RCC 7860 (cell line): ENCODE measurements around the gene EML6.
A peak's percentile ranks its signal among the peaks of the same experiment; 100 is the strongest.
"Not testable (repeated sequence)": the region's sequence is repeated elsewhere in the genome, so short reads cannot be mapped to it uniquely, and the experiment has no call there.

ENCODE experiments used
- DNase-seq: peaks from one replicate; pipeline ENCODE4 v3.0.0-alpha.2; 2015; ENCODE audit warnings: low spot score
- FAIRE-seq: peaks from 2 replicates; lab custom pipeline; 2012; peaks lifted over from hg19 to GRCh38; lab: Jason Lieb, UNC

EML6 gene

GRCh38 chr2:54723131-54723995 is at the start of gene EML6:
TSS of gene EML6 (plus strand) at chr2:54723662. CDS start at chr2:54725062, 1,400 bp downstream.
- DNase-seq (peak; percentile 97), FAIRE-seq (peak; percentile 90)

- FAIRE-seq: no peak
- no peak for DNase-seq
Observed at GRCh38 chr2:54675281-54675680, 48.2 kb upstream of the EML6 start.

DNA sequence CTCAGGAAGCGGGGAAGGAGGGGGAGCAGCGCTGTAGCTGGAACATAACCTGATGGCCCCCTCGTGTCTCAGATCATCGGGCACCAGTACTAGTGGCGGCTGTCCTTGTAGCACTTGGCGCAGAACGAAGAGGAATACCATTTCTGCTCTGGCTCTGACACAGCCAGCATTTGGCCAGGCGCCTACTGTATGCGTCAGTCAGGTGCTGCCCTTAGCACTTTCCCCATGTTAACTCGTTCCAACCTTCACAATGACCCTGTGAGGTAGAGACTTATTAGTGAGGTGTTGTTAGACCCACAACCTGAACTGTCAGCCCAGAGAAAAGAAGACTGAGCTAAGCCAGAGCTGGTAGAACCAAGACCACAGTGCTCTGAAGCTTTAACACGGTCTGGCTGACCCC is 47.7 kb upstream of the EML6 start:
- FAIRE-seq: no peak

GRCh38 chr2:54676656-54677055 is 46.8 kb upstream of the EML6 start:
- DNase-seq (no peak), FAIRE-seq (no peak)

More for the DNA sequence above, 47.7 kb upstream of the EML6 start:
- no peak for DNase-seq

GRCh38 chr2:54677476-54678265 is 45.8 kb upstream of the EML6 start:
- no peak for FAIRE-seq
- no peak for DNase-seq

DNA sequence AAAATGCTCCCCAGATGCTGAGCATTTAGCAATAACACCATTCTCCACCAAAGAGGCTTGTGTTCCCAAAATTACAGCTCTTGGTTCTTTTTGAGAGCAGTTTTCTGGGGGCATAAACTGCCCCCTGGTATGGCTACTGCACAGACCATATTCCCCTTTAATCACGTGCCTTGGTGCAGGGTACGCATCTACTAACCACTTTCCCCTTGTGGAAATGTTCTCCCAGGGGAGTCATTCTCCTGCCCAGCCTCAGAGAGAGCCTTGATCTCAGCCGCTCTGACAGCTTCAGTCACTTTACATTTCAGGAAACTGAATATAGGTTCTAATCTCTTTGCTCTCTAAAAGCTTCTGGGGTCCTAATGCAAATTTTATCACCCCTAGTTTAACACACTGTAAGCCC is 44.7 kb upstream of the EML6 start:
- FAIRE-seq: no peak
- DNase-seq: no peak

DNA sequence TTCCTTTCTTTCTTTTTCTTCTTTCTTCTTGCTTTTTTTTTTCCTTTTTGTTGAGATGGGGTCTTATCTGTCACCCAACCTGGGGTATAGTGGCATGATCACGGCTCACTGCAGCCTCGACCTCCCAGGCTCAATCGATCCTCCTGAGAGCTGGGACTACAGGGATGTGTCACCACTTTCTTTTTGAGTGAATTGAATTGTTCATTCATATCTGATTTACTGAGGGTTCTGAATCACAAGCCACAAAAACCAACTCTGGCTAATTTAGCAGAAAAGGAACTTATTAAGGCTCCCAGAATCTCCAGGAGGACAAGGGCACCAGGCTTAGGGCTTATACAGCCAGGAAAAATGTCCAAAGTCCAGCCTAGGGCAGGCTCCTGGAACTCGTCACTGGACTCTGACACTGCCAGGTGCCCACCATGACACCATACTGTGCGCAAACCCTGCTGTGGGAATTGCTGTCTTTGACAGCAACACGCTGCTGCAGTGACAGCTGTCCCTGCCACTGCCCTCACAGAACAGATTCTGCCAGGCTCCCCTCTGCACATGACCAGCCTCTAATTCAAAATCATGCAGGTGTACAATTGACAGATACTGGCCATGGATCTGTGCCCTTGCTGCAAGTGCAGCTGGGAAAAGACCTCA is 42.9 kb upstream of the EML6 start:
- peak; percentile 60 for DNase-seq
- FAIRE-seq: peak; percentile 82

DNA sequence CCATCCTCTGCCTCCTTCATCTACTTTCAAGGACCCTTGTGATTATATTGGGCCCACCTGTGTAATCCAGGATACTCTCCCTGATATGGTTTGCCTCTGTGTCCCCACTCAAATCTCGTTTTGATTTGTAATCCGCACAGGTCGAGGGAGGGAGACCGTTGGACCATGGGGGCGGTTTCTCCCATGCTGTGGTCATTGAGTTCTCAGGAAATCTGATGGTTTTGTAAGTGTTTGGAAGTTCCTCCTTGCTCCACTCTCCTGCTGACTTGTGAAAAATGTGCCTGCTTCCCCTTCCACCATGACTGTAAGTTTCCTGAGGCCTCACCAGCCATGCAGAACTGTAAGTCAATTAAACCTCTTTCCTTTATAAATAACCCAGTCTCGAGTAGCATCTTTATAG is 42.0 kb upstream of the EML6 start:
- FAIRE-seq: no peak
- no peak for DNase-seq

DNA sequence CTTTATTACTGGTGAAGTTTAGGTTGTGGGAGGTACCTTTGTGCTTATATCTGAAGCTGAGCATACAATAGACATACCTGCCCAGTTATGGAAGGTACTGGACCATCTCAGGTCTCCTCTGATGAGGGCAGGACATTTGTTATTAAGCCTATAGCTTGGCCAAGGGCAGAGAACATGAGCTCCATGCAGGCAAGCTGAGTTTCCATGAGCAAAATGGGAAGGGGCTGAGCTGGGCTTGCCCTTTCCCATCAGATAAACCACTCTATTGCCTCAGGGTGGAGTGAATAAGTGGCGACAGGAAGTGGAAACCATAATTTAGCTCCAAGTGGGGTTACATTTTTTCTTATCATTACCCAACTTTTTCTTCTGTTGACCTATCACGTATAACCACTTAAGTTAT is 39.9 kb upstream of the EML6 start:
- DNase-seq: no peak
- no peak for FAIRE-seq

DNA sequence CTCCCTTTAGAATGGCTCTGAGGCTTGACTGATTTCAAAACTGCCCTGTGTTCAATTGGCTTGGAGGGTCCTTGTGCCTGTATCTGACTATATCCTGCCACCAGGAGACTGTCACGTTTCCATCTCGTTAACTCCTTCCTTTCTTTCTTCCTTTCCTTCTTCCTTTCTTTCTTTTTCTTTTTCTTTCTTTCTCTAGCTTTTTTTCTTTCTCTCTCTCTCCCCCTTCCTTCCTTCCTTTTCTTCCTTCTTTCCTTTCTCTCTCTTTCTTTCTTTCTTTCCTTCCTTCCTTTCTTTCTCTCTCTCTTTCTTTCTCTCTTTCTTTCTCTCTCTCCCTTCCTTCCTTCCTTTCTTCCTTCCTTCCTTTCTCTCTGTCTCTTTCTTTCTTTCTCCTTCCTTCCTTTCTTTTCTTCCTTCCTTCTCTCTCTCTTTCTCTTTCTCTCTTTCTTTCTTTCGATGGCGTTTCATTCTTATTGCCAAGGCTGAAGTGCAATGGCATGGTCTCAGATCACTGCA is 38.1 kb upstream of the EML6 start:
- FAIRE-seq: no peak
- DNase-seq: no peak

GRCh38 chr2:54687595-54688152 is 35.8 kb upstream of the EML6 start:
- DNase-seq (no peak), FAIRE-seq (no peak)

GRCh38 chr2:54691445-54692135 is 31.9 kb upstream of the EML6 start:
- FAIRE-seq (peak; percentile 80), DNase-seq (peak; percentile 65)

GRCh38 chr2:54692556-54692955 is 30.9 kb upstream of the EML6 start:
- DNase-seq: no peak
- FAIRE-seq: no peak

DNA sequence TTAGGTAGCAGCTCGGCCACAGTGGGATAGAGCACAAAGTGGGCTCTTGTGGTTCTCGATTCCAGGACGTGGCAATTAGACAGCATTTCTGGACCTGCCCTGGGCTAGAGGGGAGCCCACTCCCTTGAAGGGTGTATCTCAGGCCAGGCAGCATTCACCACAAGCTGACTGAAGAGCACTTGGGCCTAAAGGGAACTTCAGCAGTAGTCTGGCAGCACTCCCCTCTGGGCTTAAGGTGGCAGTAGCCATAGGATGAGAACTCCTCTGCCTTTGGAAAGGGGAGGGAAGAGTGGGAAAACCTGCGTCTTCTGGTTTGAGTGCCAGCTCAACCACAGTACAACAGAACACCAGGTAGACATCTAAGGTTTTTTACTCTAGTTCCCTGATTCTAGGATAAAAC is 28.1 kb upstream of the EML6 start:
- FAIRE-seq (no peak), DNase-seq (no peak)

- FAIRE-seq (no peak), DNase-seq (no peak)
Observed at GRCh38 chr2:54697934-54698333, 25.5 kb upstream of the EML6 start.

- not testable (repeated sequence) for FAIRE-seq, DNase-seq
Observed at GRCh38 chr2:54698926-54699325, 24.5 kb upstream of the EML6 start.

DNA sequence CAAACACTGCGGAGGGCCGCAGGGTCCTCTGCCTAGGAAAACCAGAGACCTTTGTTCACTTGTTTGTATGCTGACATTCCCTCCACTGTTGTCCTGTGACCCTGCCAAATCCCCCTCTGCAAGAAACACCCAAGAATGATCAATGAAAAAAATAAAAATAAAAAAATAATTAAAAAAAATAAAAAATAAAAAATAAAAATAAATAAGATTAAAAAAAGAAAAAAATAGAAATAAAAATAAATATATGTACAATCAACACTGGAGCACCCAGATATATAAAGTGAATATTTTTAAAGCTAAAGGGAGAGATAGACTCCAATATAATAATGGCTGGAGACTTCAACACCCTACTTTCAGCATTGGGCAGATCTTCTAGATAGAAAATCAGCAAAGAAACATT is 23.8 kb upstream of the EML6 start:
- DNase-seq: no peak
- FAIRE-seq: no peak

DNA sequence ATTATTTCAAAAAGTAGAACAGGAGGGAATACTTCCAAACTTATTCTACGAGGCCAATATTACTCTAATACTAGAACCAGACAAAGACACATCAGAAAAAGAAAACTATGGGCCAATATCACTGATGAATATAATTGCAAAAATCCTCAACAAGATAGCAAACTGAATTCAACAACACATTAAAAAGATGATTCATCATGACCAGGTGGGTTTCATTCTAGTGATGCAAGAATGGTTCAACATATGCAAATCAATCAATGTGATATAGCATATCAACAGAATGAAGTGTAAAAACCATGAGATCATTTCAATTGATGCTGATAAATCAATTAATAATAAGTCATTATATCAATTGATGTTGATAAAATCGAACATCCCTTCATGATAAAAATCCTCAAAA is 22.4 kb upstream of the EML6 start:
- no peak for FAIRE-seq
- no peak for DNase-seq

- no peak for DNase-seq
- FAIRE-seq: no peak
Observed at GRCh38 chr2:54704238-54704637, 19.2 kb upstream of the EML6 start.
